GM12874 (cell line): ENCODE data around the gene HAP1.

Source experiments
- CTCF ChIP-seq: IDR thresholded peaks from 2 replicates; pipeline ENCODE4 v1.5.1; 2011; ENCODE audit warnings: low read depth, mild to moderate bottlenecking, control low read depth, low read length, moderate library complexity; ENCODE audit not compliant: insufficient read depth

HAP1 gene

GRCh38 chr17:41760878-41761277 is 26.4 kb upstream of the HAP1 start:
- no peak for TF ChIP-seq CTCF

- no peak for TF ChIP-seq CTCF
Measured at GRCh38 chr17:41758601-41759000, 24.2 kb upstream of the HAP1 start.

- TF ChIP-seq CTCF, result no peak
Measured at GRCh38 chr17:41754066-41754465, 19.6 kb upstream of the HAP1 start.

GRCh38 chr17:41751288-41751687 is 16.8 kb upstream of the HAP1 start:
- TF ChIP-seq CTCF, result no peak

DNA sequence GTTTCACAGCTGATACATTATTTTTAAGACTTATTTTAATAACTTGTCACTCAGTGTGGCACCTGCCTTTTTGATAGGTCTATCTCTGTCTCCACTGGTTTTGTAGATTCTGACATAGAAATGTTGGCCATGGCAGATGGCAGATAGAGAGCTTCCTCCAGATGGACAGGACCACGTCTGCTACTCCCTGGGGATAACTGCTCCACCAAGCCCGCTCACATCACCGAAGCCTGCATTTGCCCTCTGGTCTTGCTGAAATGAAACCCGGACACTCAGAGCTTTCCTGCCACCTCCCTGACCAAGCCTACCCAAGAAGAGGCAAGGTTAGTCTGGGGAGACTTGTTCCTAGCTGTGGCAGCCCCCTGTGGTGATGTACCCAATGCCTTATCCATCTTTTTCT is 16.4 kb upstream of the HAP1 start:
- no peak for TF ChIP-seq CTCF

DNA sequence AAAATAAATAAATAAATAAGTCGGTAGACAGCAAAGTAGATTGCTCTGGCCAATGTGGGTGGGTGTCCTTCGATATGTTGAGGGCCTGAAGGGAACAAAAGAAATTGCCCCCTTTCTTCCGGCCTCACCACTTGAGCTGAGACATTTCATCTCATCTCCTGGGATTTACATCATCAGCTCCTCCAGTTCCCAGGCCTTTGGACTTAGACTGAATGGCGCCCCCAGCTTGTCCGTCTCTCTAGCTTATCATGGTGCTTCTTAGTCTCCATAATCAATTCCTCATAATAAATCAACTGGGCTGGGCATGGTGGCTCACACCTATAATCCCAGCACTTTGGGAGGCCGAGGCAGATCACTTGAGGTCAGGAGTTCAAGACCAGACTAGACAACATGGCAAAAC is 13.8 kb upstream of the HAP1 start:
- TF ChIP-seq CTCF, result no peak

GRCh38 chr17:41741709-41742108 is 7.3 kb upstream of the HAP1 start:
- no peak for TF ChIP-seq CTCF

- no peak for TF ChIP-seq CTCF
Measured at GRCh38 chr17:41740506-41740905, 6.1 kb upstream of the HAP1 start.
